KMS-11 (cell line): ENCODE data around the gene TRPM2.

Source experiments
- H2AFZ ChIP-seq: fragments of 200-600 bp; sonication (generic); 2 replicates; pipeline ENCODE4 v1.6.1; 2016; ENCODE audit warnings: antibody characterized with exemption, mixed run types, low read depth
- H3K27ac ChIP-seq: fragments of 200-600 bp; sonication (generic); 2 replicates; pipeline ENCODE4 v1.6.1; 2016; ENCODE audit warnings: mild to moderate bottlenecking, mixed run types
- H3K27me3 ChIP-seq: fragments of 200-600 bp; sonication (generic); 2 replicates; pipeline ENCODE4 v1.6.1; 2017; ENCODE audit warnings: mild to moderate bottlenecking, low read depth, mixed run types, moderate library complexity; ENCODE audit not compliant: insufficient read depth
- H3K36me3 ChIP-seq: fragments of 200-600 bp; sonication (generic); 2 replicates; pipeline ENCODE4 v1.6.1; 2017; ENCODE audit warnings: mild to moderate bottlenecking, mixed run types; ENCODE audit not compliant: insufficient read depth
- H3K4me1 ChIP-seq: fragments of 200-600 bp; sonication (generic); 2 replicates; pipeline ENCODE4 v1.6.1; 2016; ENCODE audit warnings: mild to moderate bottlenecking, low read depth, mixed run types; ENCODE audit not compliant: poor library complexity, severe bottlenecking
- H3K4me2 ChIP-seq: fragments of 200-600 bp; sonication (generic); 2 replicates; pipeline ENCODE4 v1.7.0; 2016; ENCODE audit warnings: mild to moderate bottlenecking, mixed run types
- H3K4me3 ChIP-seq: fragments of 200-600 bp; sonication (generic); IDR thresholded peaks from 2 replicates; pipeline ENCODE4 v1.6.1; 2017; ENCODE audit warnings: low read depth, low read length, mixed read lengths; ENCODE audit not compliant: insufficient read depth
- H3K79me2 ChIP-seq: fragments of 200-600 bp; sonication (generic); 2 replicates; pipeline ENCODE4 v1.6.1; 2016; ENCODE audit warnings: low read depth, mixed run types; ENCODE audit not compliant: insufficient read depth
- H3K9ac ChIP-seq: fragments of 200-600 bp; sonication (generic); 2 replicates; pipeline ENCODE4 v1.6.1; 2016; ENCODE audit warnings: mild to moderate bottlenecking, mixed run types
- H4K20me1 ChIP-seq: fragments of 200-600 bp; sonication (generic); 2 replicates; pipeline ENCODE4 v1.6.1; 2016; ENCODE audit warnings: mild to moderate bottlenecking, mixed run types; ENCODE audit not compliant: insufficient read depth
- CTCF ChIP-seq: fragments of 200-600 bp; sonication (generic); conservative IDR thresholded peaks from 2 replicates; pipeline ENCODE4 v1.6.1; 2017; ENCODE audit warnings: low read depth, mild to moderate bottlenecking, antibody characterized with exemption, low read length, moderate library complexity, mixed read lengths

The TRPM2 gene

GRCh38 chr21:44445145-44445812 is 91.9 kb downstream of the TRPM2 start:
- no peak for TF ChIP-seq CTCF
- Histone ChIP-seq H3K9ac (no peak overlapping the region), H3K4me3 (no peak overlapping the region), H3K4me2 (no peak overlapping the region), H3K36me3 (no peaks in the 10 kb centered on the region), H3K4me1 (no peaks in the 10 kb centered on the region), H3K27me3 (peaks cover 80% of the 10 kb centered on the region), H3K27ac (no peak overlapping the region), H4K20me1 (no peaks in the 10 kb centered on the region), H2AFZ (no peak overlapping the region), H3K79me2 (no peaks in the 10 kb centered on the region)

GRCh38 chr21:44448651-44449131 is 95.3 kb downstream of the TRPM2 start:
- Histone ChIP-seq H3K9ac (no peak overlapping the region), H3K4me2 (no peak overlapping the region), H3K27ac (no peak overlapping the region), H4K20me1 (no peaks in the 10 kb centered on the region), H3K4me1 (no peaks in the 10 kb centered on the region), H3K79me2 (no peaks in the 10 kb centered on the region), H3K27me3 (peaks cover 92% of the 10 kb centered on the region), H3K4me3 (no peak overlapping the region), H2AFZ (no peak overlapping the region), H3K36me3 (no peaks in the 10 kb centered on the region)
- TF ChIP-seq CTCF, result no peak

GRCh38 chr21:44449473-44450363 is 96.3 kb downstream of the TRPM2 start:
- Histone ChIP-seq H3K4me1 (no peaks in the 10 kb centered on the region), H4K20me1 (no peaks in the 10 kb centered on the region), H3K36me3 (no peaks in the 10 kb centered on the region), H2AFZ (no peak overlapping the region), H3K27me3 (peaks cover 96% of the 10 kb centered on the region), H3K9ac (no peak overlapping the region), H3K79me2 (no peaks in the 10 kb centered on the region), H3K27ac (no peak overlapping the region), H3K4me2 (no peak overlapping the region), H3K4me3 (no peak overlapping the region)
- no peak for TF ChIP-seq CTCF

- Histone ChIP-seq H3K4me1 (no peaks in the 10 kb centered on the region), H3K27ac (no peak overlapping the region), H2AFZ (no peak overlapping the region), H3K79me2 (no peaks in the 10 kb centered on the region), H4K20me1 (no peaks in the 10 kb centered on the region), H3K9ac (no peak overlapping the region), H3K36me3 (no peaks in the 10 kb centered on the region), H3K27me3 (peaks cover 90% of the 10 kb centered on the region), H3K4me2 (no peak overlapping the region), H3K4me3 (no peak overlapping the region)
- no peak for TF ChIP-seq CTCF
Observed at GRCh38 chr21:44450402-44450801, 97.0 kb downstream of the TRPM2 start.
